DMS53 (cell line): ENCODE measurements around the gene MATCAP1.

Source experiments
- DNase-seq: peaks from one replicate; lab custom pipeline; 2025; lab: John Stamatoyannopoulos, UW

The MATCAP1 gene

GRCh38 chr16:67156143-67156844, 27.5 kb downstream of the MATCAP1 start:
- DNase-seq: no peak

GRCh38 chr16:67155295-67156142, 28.2 kb downstream of the MATCAP1 start:
- DNase-seq: peak; percentile 88

- DNase-seq: peak; percentile 45
Measured at GRCh38 chr16:67154578-67155294, 29.0 kb downstream of the MATCAP1 start.

DNA sequence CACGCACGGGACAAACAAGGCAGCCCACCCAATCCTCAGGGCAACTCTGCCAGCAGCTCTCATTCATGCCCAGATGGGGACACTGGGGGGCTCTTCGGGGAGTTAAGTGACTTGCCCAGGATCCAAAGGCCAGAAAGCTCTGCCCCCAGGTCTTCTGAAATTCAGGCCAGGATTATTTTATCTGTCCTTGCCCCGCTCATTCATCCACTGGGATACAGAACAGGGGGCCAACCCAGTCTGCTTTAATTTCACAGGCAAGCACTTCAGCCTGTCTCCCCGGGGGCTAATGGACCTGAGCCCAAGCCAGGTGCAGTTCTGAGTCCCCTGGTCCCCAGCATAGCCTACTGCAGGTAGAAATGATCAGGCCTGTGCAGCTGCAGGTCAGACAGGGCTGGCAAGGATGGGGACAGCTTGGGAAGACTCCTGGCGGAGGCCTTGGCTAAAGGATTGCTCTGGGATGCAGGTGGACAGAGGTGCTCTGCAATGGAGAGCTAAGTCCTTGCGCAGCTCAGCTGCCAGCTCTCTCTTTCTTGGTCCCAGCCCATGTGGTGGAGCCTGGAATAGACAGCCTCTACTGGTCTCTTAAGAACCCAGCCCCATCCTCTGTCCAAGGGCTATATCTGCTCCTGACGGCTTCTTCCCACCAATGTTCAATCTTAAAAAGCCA, 32.2 kb downstream of the MATCAP1 start:
- DNase-seq: peak; percentile 34

- peak; percentile 76 for DNase-seq
Measured at GRCh38 chr16:67150833-67151396, 32.8 kb downstream of the MATCAP1 start, which contains the start of gene B3GNT9. Gene B3GNT9, minus strand, starts transcription at chr16:67150998. Its CDS starts 513 bp downstream, at chr16:67150485.

GRCh38 chr16:67150047-67150832, 33.5 kb downstream of the MATCAP1 start:
- peak; percentile 70 for DNase-seq

- no peak for DNase-seq
Measured at GRCh38 chr16:67149276-67150046, 34.3 kb downstream of the MATCAP1 start.

DNA sequence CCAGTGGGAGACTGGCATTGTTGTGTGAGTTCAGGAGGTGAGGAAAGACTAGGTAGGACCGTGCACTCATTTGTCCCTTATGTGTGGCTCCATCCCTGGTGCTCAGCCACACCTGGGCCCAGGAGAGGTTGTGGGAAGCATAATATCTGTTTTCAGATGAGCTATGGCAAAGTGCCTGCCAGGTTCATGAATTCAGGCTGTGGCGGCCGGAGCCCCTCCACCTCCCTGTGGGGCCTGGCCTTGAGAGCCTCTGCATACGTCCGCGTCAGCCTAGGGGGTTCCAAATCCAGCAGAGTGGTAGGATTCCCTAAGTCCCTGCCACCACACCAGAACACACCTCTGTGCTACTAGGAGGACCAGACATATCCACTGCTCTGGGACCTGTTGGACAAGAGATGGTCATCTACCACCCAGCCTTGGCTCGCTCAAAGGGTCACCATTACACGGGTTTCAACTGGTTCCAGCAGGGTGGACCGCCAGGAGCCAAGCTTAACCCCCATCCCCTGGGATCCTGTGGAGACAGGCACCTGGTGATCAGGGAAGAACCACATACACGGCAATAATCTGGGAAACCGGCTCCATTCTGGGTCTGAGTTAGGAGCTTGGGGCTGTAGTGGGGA, 35.0 kb downstream of the MATCAP1 start:
- DNase-seq: no peak

- DNase-seq: no peak
Measured at GRCh38 chr16:67148221-67148620, 35.5 kb downstream of the MATCAP1 start.

GRCh38 chr16:67147437-67148140, 36.2 kb downstream of the MATCAP1 start:
- DNase-seq: no peak

DNA sequence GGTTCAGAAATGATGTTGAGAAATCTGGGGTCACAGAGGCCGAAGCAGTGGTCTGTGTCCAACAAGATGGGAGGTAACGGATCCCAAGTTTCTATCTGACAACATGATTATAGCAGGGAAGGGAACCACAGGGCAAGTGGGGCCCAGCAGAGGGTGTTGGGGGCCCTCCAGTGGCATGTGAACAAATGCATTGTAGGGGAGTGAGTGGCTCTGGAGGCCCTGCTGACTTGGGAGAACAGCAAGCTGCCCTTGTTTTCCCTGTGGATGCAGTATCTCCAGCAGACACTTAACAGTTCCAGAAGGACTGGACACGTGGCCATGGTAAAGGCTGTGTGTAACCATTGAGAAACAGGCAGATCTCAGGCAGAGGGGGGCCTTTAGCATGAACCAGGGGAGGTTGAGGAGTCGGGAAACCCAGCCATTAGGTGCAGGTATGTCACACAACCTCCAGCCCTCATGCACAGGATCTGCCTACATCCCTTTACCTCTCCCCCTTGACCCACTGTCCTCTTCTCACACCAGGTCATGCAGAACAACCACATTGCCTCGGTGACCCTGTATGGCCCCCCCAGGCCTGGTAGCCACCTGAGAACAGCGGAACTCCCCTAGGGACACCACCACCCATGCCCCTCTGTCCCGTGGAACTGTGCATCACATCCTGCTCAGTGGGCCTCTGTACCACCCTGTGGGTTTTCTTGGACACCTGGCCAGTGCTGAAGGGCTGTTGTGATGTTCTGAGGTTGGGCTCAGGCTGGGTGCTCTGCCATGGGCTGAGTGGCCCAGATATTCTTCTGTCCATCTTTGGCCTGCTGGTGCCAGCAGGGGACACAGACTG, 37.0 kb downstream of the MATCAP1 start:
- DNase-seq: no peak

- DNase-seq: no peak
Measured at GRCh38 chr16:67145746-67146145, 38.0 kb downstream of the MATCAP1 start.

DNA sequence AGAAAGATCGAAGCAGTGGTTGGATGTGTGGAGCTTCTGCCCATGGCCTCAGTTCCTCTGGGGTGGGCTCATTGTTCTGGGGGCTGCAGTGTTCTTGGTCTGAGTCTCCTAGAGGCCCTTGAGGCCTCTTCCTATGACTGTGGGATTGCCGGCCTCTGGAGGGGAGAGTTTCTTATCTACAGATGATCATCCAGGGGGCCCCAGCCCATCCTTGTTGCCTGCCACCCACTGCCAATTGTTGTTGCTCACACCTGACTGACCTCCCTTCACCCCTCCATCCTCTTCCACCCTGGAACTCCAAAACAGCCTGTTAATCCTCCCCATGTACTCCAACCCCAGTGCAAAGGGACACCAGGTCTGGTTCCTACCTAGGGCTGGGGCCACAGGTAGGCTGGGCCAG, 38.8 kb downstream of the MATCAP1 start:
- no peak for DNase-seq

DNA sequence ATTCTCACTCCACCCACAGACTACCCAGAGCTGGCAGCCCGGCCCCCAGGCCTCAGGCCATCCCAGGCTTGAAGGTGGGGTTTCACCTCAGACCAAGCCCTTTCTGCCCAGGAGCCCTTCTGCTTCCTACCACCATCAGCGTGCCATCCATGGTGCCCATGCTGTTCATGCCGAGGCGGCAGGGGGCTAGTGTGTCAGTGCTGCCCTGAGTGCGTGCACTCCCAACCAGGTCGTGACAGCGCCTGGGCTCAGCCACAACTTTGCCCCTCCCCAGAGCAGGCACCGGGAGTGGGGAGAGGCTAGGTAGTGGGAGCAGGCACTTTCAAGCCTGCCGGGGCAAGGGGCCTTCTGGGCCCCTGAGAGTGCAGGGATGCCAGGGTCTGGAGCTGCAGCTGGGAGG, 41.4 kb downstream of the MATCAP1 start:
- no peak for DNase-seq

DNA sequence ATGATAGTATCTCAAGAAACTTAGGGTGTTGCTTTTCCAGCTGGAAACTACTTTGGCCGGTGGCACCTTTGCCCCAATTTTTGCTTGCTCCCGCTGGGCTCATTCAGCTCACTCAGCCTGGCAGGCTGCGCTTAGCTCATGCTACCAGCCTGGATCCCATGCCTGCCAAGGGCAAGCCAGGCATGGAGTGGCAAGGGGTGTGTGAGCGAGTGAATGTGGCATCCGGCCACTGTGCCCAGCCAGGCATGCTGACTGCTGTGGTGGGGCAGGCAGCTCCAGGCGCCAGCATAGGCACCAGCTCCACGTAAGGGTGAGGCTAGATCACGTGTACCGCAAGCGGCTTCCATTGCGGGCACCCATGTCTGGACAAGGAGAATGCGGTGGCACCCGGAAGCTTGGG, 42.4 kb downstream of the MATCAP1 start:
- DNase-seq: no peak

- DNase-seq: no peak
Measured at GRCh38 chr16:67137605-67138004, 46.2 kb downstream of the MATCAP1 start.

GRCh38 chr16:67129422-67129821, 54.3 kb downstream of the MATCAP1 start:
- DNase-seq: no peak

GRCh38 chr16:67128887-67129286, 54.9 kb downstream of the MATCAP1 start:
- no peak for DNase-seq
